GM18511 (cell line): ENCODE measurements around the gene PDK2.

Experiments
- ATAC-seq: cut with Tn5 transposase; IDR thresholded peaks from one replicate; pipeline ENCODE4 v1.9.1; 2021; ENCODE audit warnings: mild to moderate bottlenecking, moderate library complexity; ENCODE audit not compliant: unreplicated experiment

The PDK2 gene

GRCh38 chr17:50099003-50099402, 3.9 kb downstream of the PDK2 start:
- no peak for ATAC-seq

- ATAC-seq = no peak
These were observed 5.3 kb downstream of the PDK2 start for GRCh38 chr17:50100480-50100883.

- no peak for ATAC-seq
These were observed 5.8 kb downstream of the PDK2 start for GRCh38 chr17:50100921-50101345.

GRCh38 chr17:50101346-50102163, 6.4 kb downstream of the PDK2 start:
- no peak for ATAC-seq

GRCh38 chr17:50102164-50102991, 7.2 kb downstream of the PDK2 start:
- no peak for ATAC-seq

- ATAC-seq = no peak
These were observed 8.1 kb downstream of the PDK2 start for GRCh38 chr17:50103252-50103651.

GRCh38 chr17:50103941-50104340, 8.8 kb downstream of the PDK2 start:
- ATAC-seq = no peak

- ATAC-seq = no peak
These were observed 10.7 kb downstream of the PDK2 start for GRCh38 chr17:50105811-50106210.

- ATAC-seq = no peak
These were observed 11.4 kb downstream of the PDK2 start for GRCh38 chr17:50106393-50107131.

- ATAC-seq = no peak
These were observed 12.8 kb downstream of the PDK2 start for GRCh38 chr17:50107790-50108414.

- no peak for ATAC-seq
These were observed 13.4 kb downstream of the PDK2 start for GRCh38 chr17:50108556-50108955.

GRCh38 chr17:50109207-50109606, 14.1 kb downstream of the PDK2 start:
- ATAC-seq = no peak

GRCh38 chr17:50109785-50110184, 14.6 kb downstream of the PDK2 start:
- no peak for ATAC-seq

GRCh38 chr17:50110591-50111349, 15.6 kb downstream of the PDK2 start:
- ATAC-seq = no peak

GRCh38 chr17:50111673-50112655, 16.8 kb downstream of the PDK2 start:
- no peak for ATAC-seq

- ATAC-seq = no peak
These were observed 17.5 kb downstream of the PDK2 start for GRCh38 chr17:50112694-50113093.

- ATAC-seq = no peak
These were observed 18.6 kb downstream of the PDK2 start for GRCh38 chr17:50113624-50114320.

- no peak for ATAC-seq
These were observed 19.2 kb downstream of the PDK2 start for GRCh38 chr17:50114401-50114800.
